A549 (cell line): ENCODE results near the gene EGFL7. TPM values are rescaled to one million over a fixed set of nuclear protein-coding genes. Genes with fewer than 3 reads are reported as not detected.

Source experiments
- ATAC-seq, 2 experiments: fragments of 200-7000 bp in 1 of 2; fragments of >200 bp in 1 of 2; cut with Nextera tagmentation in 1 of 2; cut with Tn5 transposase in 1 of 2; 3 replicates each; pipeline versions ENCODE4 v1.8.0 to v1.9.1; 2018 to 2020; ENCODE audit warnings: mild to moderate bottlenecking in 1 of 2, moderate library complexity in 1 of 2
- CTCF ChIA-PET: fragments of 300-600 bp; sonication (Branson Sonifier 250); formaldehyde crosslinking; extraction: SDS; loops from one replicate; lab custom pipeline; 2021; ENCODE audit warnings: antibody characterized with exemption, inconsistent platforms; lab: Yijun Ruan, JAX
- POLR2A ChIA-PET: fragments of 350-600 bp; formaldehyde crosslinking; extraction: SDS; loops from one replicate; lab custom pipeline; 2021; ENCODE audit warnings: antibody characterized with exemption, inconsistent platforms; lab: Yijun Ruan, JAX
- DNase-seq, 2 experiments: peaks; one replicate each; pipeline versions ENCODE4 v3.0.0 to v3.0.0-alpha.2; 2011 to 2016; ENCODE audit warnings: low read depth in 1 of 2, low spot score in 1 of 2
- FAIRE-seq: peaks from 2 replicates; lab custom pipeline; 2011; peaks lifted over from hg19 to GRCh38; lab: Jason Lieb, UNC
- H3K27ac ChIP-seq, 2 experiments: fragments of >200 bp; sonication (Bioruptor Twin); formaldehyde crosslinking; 3 replicates each; pipeline ENCODE4 v1.5.1; 2016 to 2017
- H3K4me1 ChIP-seq: fragments of >200 bp; sonication (Bioruptor Twin); formaldehyde crosslinking; 3 replicates; pipeline ENCODE4 v1.6.1; 2016
- H3K4me2 ChIP-seq: fragments of >200 bp; sonication (Bioruptor Twin); formaldehyde crosslinking; 3 replicates; pipeline ENCODE4 v1.6.1; 2016
- H3K4me3 ChIP-seq: fragments of >200 bp; sonication (Bioruptor Twin); formaldehyde crosslinking; 3 replicates; pipeline ENCODE4 v1.5.1; 2016
- H3K9me3 ChIP-seq: fragments of >200 bp; sonication (Bioruptor Twin); formaldehyde crosslinking; 3 replicates; pipeline ENCODE4 v1.6.1; 2016
- CHD4 ChIP-seq: fragments of 200-600 bp; sonication (generic); IDR thresholded peaks from 2 replicates; pipeline ENCODE4 v1.6.1; 2016; ENCODE audit warnings: antibody characterized with exemption, mild to moderate bottlenecking, borderline replicate concordance
- EHF ChIP-seq: fragments of 250-450 bp; sonication (Bioruptor Pico); IDR thresholded peaks from 2 replicates; pipeline ENCODE4 v1.5.0; 2020; ENCODE audit warnings: mild to moderate bottlenecking
- EHMT2 ChIP-seq: fragments of 200-600 bp; sonication (generic); IDR thresholded peaks from 2 replicates; pipeline ENCODE4 v1.6.1; 2016; ENCODE audit warnings: antibody characterized with exemption, low read depth, mild to moderate bottlenecking, moderate library complexity
- EP300 ChIP-seq, 2 experiments: fragments of >200 bp; sonication (Bioruptor Twin); formaldehyde crosslinking; IDR thresholded peaks; 2 replicates in 1 of 2; 3 replicates in 1 of 2; pipeline ENCODE4 v1.6.1; 2016 to 2017
- ESRRA ChIP-seq: fragments of 150-350 bp; IDR thresholded peaks from 2 replicates; pipeline ENCODE4 v1.6.1; 2014; ENCODE audit warnings: mild to moderate bottlenecking, low read length, borderline replicate concordance
- FOSB ChIP-seq: fragments of 250-450 bp; sonication (Bioruptor Pico); IDR thresholded peaks from 2 replicates; pipeline ENCODE4 v1.5.0; 2020; ENCODE audit warnings: mild to moderate bottlenecking, moderate library complexity
- FOSL2 ChIP-seq, 2 experiments: fragments of 450-650 bp in 1 of 2; fragments of >200 bp in 1 of 2; sonication (Bioruptor Twin) in 1 of 2; formaldehyde crosslinking; IDR thresholded peaks; 2 replicates each; pipeline versions ENCODE4 v1.5.0 to v1.6.1; 2016 to 2020; ENCODE audit warnings: mild to moderate bottlenecking in 1 of 2, moderate library complexity in 1 of 2
- FOXS1 ChIP-seq: fragments of 250-450 bp; sonication (Bioruptor Pico); IDR thresholded peaks from 2 replicates; pipeline ENCODE4 v1.5.0; 2020; ENCODE audit warnings: mild to moderate bottlenecking, moderate library complexity
- GATA3 ChIP-seq: IDR thresholded peaks from 2 replicates; pipeline ENCODE4 v1.6.1; 2012; ENCODE audit warnings: borderline replicate concordance
- HDAC2 ChIP-seq: fragments of 200-600 bp; sonication (generic); IDR thresholded peaks from 2 replicates; pipeline ENCODE4 v1.6.1; 2016
- HEYL ChIP-seq: fragments of 250-450 bp; sonication (Bioruptor Pico); IDR thresholded peaks from 2 replicates; pipeline ENCODE4 v1.8.0; 2021; ENCODE audit warnings: mild to moderate bottlenecking, moderate library complexity
- MYC ChIP-seq: IDR thresholded peaks from 2 replicates; pipeline ENCODE4 v1.6.1; 2012; ENCODE audit warnings: mild to moderate bottlenecking, inconsistent platforms, low read length, improper control_type of control experiment, borderline replicate concordance
- NFE2L2 ChIP-seq: fragments of 150-350 bp; conservative IDR thresholded peaks from 2 replicates; pipeline ENCODE4 v1.6.1; 2014; ENCODE audit warnings: low read length
- NR3C1 ChIP-seq: fragments of >200 bp; sonication (Bioruptor Twin); formaldehyde crosslinking; IDR thresholded peaks from 3 replicates; pipeline ENCODE4 v1.6.1; 2017
- POLR2AphosphoS2 ChIP-seq: conservative IDR thresholded peaks from 2 replicates; pipeline ENCODE4 v1.6.1; 2012; ENCODE audit warnings: low read length, improper control_type of control experiment, inconsistent platforms
- RARB ChIP-seq: fragments of 250-450 bp; sonication (Bioruptor Pico); IDR thresholded peaks from 2 replicates; pipeline ENCODE4 v1.8.0; 2021; ENCODE audit warnings: mild to moderate bottlenecking, moderate library complexity
- RCOR1 ChIP-seq: fragments of 150-350 bp; IDR thresholded peaks from 2 replicates; pipeline ENCODE4 v1.6.1; 2014; ENCODE audit warnings: antibody characterized with exemption, low read length, low read depth
- RFX5 ChIP-seq: fragments of 450-650 bp; IDR thresholded peaks from 2 replicates; pipeline ENCODE4 v1.7.1; 2014; ENCODE audit warnings: antibody characterized with exemption, mild to moderate bottlenecking, moderate library complexity
- SMC3 ChIP-seq: fragments of >200 bp; sonication (Bioruptor Twin); formaldehyde crosslinking; IDR thresholded peaks from 3 replicates; pipeline ENCODE4 v1.6.1; 2018; ENCODE audit warnings: inconsistent platforms
- TFCP2L1 ChIP-seq: fragments of 250-450 bp; sonication (Bioruptor Pico); IDR thresholded peaks from 2 replicates; pipeline ENCODE4 v1.5.0; 2021; ENCODE audit warnings: mild to moderate bottlenecking
- ZC3H11A ChIP-seq: fragments of 450-650 bp; IDR thresholded peaks from 2 replicates; pipeline ENCODE4 v1.6.1; 2014; ENCODE audit warnings: antibody characterized with exemption, mild to moderate bottlenecking
- ZFP36 ChIP-seq: fragments of 450-650 bp; IDR thresholded peaks from 2 replicates; pipeline ENCODE4 v1.6.1; 2014; ENCODE audit warnings: borderline replicate concordance; ENCODE audit not compliant: partially characterized antibody
- ZNF302 ChIP-seq: fragments of 250-450 bp; sonication (Bioruptor Pico); IDR thresholded peaks from 2 replicates; pipeline ENCODE4 v1.9.0; 2021; ENCODE audit warnings: inconsistent platforms, mild to moderate bottlenecking, moderate library complexity
- ZSCAN20 ChIP-seq: fragments of 250-450 bp; sonication (Bioruptor Pico); IDR thresholded peaks from 2 replicates; pipeline ENCODE4 v1.8.0; 2022; ENCODE audit warnings: mild to moderate bottlenecking, moderate library complexity
- WGBS: methylation state at CpG from one replicate; pipeline ENCODE4 v1.1.6; 2017; ENCODE audit errors: missing lambda C conversion rate; 5-methylcytosine and 5-hydroxymethylcytosine counted together
- polyA plus RNA-seq, 4 experiments: library from polyadenylated mRNA; depleted of rRNA in 3 of 4; stranded (reverse); fragments of >200 nt; fragmentation: RNase III in 1 of 4; extraction: RNeasy Plus Mini Kit Qiagen cat#74134 plus additional on column Dnase treatment in 1 of 4; gene quantifications; 2 replicates in 3 of 4; 3 replicates in 1 of 4; pipeline ENCODE4 v1.2.3, GENCODE V29; 2011 to 2017
- TF ChIP-seq, protein P1 (sequence below): IDR thresholded peaks from 2 replicates; pipeline ENCODE4 v1.6.1; 2012
- TF ChIP-seq, protein P2 (sequence below): fragments of 200-600 bp; sonication (generic); IDR thresholded peaks from 2 replicates; pipeline ENCODE4 v1.6.1; 2016; ENCODE audit warnings: antibody characterized with exemption, mild to moderate bottlenecking, moderate library complexity
- TF ChIP-seq, protein P3 (sequence below): fragments of >200 bp; sonication (Bioruptor Twin); formaldehyde crosslinking; IDR thresholded peaks from 3 replicates; pipeline ENCODE4 v1.5.1; 2016

EGFL7 gene
- polyA plus RNA-seq, 2 of the 4 experiments (the other 2 are of a cell fraction) = 19.9 to 34.4 TPM

DNA sequence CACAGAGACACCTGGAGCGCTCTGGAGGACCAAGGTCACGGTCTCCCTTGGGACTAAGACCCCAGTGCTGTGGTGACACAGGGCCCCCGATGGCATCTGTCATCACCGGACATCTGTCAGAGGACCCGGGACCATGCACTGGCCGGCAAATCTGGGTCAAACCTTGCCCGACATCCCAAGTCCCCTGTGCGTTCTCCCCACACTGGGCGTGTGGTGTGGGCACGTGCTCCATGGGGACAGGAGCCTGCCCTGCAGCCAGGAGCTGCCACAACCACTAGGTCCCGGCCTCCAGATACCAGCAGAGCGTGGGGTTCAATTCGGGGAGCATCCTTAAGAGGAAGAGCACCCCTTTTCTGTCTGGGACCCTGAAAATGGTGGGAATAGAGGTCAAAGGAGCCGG, 21.0 kb downstream of the EGFL7 start:
- Histone ChIP-seq H3K27ac (no peak overlapping the region), H3K9me3 (no peaks in the 10 kb centered on the region), H3K4me3 (no peak overlapping the region), H3K4me1 (peaks cover 21% of the 10 kb centered on the region), H3K4me2 (no peak overlapping the region)
- no peak for TF ChIP-seq CHD4
- no peak for TF ChIP-seq TFCP2L1
- TF ChIP-seq POLR2AphosphoS2 = no peak
- no peak for TF ChIP-seq HEYL
- no peak for TF ChIP-seq GATA3
- no peak for TF ChIP-seq ZFP36
- TF ChIP-seq FOXS1 (CRISPR knock-in tag) = no peak
- no peak for TF ChIP-seq NFE2L2
- TF ChIP-seq, protein P1, sequence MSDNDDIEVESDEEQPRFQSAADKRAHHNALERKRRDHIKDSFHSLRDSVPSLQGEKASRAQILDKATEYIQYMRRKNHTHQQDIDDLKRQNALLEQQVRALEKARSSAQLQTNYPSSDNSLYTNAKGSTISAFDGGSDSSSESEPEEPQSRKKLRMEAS = no peak
- FAIRE-seq (no peak), ATAC-seq (no peak), DNase-seq (no peak)
- ChIA-PET POLR2A (no interaction called here), CTCF (interaction anchor here (0.8 to 13.4 kb wide), 8 partner anchors 10 to 42 kb away, joined by 3 to 186 read pairs (median 6); no protein-coding TSS in a partner anchor)
- 91% methylated on average over 10 of the region's 14 CpGs for WGBS

DNA sequence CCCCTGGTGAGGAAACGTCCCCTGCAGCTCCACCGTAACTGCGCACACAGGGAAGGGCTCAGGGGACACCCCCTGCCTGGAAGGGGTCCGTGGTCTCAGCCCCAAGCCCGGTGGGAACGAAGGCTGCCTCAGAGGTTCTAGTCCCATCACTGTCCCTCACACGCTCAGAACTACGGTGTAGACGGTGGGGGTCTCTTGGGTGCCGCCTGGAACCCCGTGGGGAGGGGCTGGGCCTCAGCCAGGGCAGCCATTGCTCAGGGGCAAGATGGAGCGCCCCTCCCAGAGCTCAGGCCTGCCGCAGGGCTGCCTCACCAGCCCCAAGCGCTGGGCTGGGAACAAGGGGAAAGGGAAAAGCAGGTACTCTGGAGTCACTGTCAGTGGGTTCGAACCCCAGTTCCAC, 21.6 kb downstream of the EGFL7 start:
- no peak overlapping the region for H3K4me3 ChIP-seq
- 81% methylated on average over 15 of the region's 15 CpGs for WGBS
- no peak for ATAC-seq
- ChIA-PET CTCF (interaction anchor here (0.8 to 13.4 kb wide), 7 partner anchors 9 to 41 kb away, joined by 3 to 186 read pairs (median 4); no protein-coding TSS in a partner anchor), POLR2A (no interaction called here)
- peaks cover 21% of the 10 kb centered on the region for H3K4me1 ChIP-seq
- H3K4me2 ChIP-seq = no peak overlapping the region
- H3K9me3 ChIP-seq = no peaks in the 10 kb centered on the region
- H3K27ac ChIP-seq = no peak overlapping the region
- DNase-seq = no peak
- no peak for TF ChIP-seq RCOR1
- TF ChIP-seq, protein P2, sequence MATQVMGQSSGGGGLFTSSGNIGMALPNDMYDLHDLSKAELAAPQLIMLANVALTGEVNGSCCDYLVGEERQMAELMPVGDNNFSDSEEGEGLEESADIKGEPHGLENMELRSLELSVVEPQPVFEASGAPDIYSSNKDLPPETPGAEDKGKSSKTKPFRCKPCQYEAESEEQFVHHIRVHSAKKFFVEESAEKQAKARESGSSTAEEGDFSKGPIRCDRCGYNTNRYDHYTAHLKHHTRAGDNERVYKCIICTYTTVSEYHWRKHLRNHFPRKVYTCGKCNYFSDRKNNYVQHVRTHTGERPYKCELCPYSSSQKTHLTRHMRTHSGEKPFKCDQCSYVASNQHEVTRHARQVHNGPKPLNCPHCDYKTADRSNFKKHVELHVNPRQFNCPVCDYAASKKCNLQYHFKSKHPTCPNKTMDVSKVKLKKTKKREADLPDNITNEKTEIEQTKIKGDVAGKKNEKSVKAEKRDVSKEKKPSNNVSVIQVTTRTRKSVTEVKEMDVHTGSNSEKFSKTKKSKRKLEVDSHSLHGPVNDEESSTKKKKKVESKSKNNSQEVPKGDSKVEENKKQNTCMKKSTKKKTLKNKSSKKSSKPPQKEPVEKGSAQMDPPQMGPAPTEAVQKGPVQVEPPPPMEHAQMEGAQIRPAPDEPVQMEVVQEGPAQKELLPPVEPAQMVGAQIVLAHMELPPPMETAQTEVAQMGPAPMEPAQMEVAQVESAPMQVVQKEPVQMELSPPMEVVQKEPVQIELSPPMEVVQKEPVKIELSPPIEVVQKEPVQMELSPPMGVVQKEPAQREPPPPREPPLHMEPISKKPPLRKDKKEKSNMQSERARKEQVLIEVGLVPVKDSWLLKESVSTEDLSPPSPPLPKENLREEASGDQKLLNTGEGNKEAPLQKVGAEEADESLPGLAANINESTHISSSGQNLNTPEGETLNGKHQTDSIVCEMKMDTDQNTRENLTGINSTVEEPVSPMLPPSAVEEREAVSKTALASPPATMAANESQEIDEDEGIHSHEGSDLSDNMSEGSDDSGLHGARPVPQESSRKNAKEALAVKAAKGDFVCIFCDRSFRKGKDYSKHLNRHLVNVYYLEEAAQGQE = no peak
- TF ChIP-seq HEYL = no peak
- TF ChIP-seq RARB = no peak
- FAIRE-seq = no peak

DNA sequence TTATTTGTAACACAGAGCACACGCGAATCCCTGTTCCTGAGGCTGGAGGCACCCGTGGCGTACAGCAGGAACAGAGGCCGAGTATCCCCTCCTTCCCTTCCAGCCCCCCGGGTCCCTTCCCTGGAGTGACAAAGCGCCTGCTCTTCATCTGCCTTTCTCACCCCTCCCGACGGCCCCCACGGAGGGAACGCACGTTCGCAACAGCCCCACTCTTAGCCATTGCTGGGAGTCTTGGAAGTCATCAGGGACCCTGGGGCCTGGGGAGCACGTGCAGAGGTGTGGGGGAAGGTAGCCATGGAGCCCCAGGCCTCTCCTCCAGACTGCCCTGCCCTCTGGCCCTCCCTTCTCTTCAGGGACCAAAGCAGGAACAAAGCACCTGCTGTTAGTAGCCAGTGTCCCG, 22.1 kb downstream of the EGFL7 start:
- TF ChIP-seq EHMT2 (no peak), HEYL (no peak), EHF (CRISPR knock-in tag) (no peak), SMC3 (no peak), ZNF302 (CRISPR knock-in tag) (no peak), ZSCAN20 (no peak), ESRRA (no peak), FOSL2 (IDR thresholded peaks at IDR 0.05) (no peak), FOSL2 (CRISPR knock-in tag; IDR thresholded peaks at IDR 0.05) (no peak), EP300 (IDR thresholded peaks at IDR 0.05) (no peak), TFCP2L1 (no peak), ZC3H11A (no peak), NFE2L2 (no peak), HDAC2 (no peak), NR3C1 (no peak), RFX5 (no peak), FOSB (CRISPR knock-in tag) (no peak), MYC (no peak)
- TF ChIP-seq, protein P1 = no peak
- TF ChIP-seq, protein P3, sequence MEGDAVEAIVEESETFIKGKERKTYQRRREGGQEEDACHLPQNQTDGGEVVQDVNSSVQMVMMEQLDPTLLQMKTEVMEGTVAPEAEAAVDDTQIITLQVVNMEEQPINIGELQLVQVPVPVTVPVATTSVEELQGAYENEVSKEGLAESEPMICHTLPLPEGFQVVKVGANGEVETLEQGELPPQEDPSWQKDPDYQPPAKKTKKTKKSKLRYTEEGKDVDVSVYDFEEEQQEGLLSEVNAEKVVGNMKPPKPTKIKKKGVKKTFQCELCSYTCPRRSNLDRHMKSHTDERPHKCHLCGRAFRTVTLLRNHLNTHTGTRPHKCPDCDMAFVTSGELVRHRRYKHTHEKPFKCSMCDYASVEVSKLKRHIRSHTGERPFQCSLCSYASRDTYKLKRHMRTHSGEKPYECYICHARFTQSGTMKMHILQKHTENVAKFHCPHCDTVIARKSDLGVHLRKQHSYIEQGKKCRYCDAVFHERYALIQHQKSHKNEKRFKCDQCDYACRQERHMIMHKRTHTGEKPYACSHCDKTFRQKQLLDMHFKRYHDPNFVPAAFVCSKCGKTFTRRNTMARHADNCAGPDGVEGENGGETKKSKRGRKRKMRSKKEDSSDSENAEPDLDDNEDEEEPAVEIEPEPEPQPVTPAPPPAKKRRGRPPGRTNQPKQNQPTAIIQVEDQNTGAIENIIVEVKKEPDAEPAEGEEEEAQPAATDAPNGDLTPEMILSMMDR = no peak
- CTCF ChIA-PET = interaction anchor here (1.5 to 13.4 kb wide), 3 partner anchors 9 to 16 kb away, joined by 3 to 186 read pairs (median 7); no protein-coding TSS in a partner anchor

More for the DNA sequence above, 22.1 kb downstream of the EGFL7 start:
- 97% methylated on average over 13 of the region's 15 CpGs for WGBS
- H3K9me3 ChIP-seq = no peaks in the 10 kb centered on the region
- H3K27ac ChIP-seq = peak overlapping the region in 1 of 2 experiments; percentile 96; a peak in 1 of 6 replicates
- POLR2A ChIA-PET = no interaction called here
- FAIRE-seq (no peak), ATAC-seq (no peak), DNase-seq (no peak)
- H3K4me1 ChIP-seq = peaks cover 21% of the 10 kb centered on the region
- no peak overlapping the region for H3K4me3 ChIP-seq
- H3K4me2 ChIP-seq = peak overlapping the region; percentile 100; the same call in 1 of the 3 replicates
